Iris pigment epithelial cell (primary cell): ENCODE measurements around the gene SH2D6.
"Not testable (repeated sequence)": the region's sequence is repeated elsewhere in the genome, so short reads cannot be mapped to it uniquely, and the experiment has no call there.

ENCODE experiments used
- DNase-seq: peaks from one replicate; pipeline ENCODE4 v3.0.0-alpha.2; 2011; ENCODE audit warnings: low read depth

The SH2D6 gene

DNA sequence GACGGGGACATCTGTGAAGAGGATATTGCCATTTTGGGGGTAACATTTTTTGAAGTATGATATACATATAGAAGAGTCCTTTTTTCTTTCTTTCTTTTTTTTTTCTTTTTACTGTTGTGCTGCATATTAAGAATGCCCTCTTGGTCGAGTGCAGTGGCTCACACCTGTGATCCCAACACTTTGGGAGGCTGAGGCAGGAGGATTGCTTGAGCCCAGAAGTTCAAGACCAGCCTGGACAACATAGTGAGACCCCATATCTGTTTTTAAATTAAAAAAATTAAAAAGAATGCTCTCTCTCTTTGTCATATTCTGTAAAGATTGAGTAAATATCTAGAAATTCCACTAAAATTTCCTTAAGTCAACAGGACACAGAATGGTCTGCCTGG is 3.6 kb downstream of the SH2D6 start:
- DNase-seq: no peak

DNA sequence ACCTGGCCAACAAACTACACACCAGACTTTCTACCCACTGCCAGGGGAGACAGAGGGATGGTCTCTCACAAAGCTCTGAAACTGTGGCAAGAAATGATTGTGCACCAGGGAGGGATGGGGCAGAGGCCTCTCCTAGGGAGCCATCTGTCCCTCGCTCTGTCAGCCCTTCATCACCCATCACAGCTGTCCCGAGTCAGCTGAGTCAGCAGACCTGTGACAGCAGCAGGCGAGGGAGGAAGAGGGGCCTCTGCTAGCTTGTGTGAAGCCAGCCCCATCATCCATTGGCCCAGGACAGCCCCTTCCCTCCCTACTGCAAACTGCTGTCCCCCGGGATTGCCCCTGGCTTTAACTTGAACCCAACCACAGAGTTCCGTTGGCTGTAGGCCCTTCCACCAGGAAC is 5.0 kb downstream of the SH2D6 start:
- DNase-seq: no peak

DNA sequence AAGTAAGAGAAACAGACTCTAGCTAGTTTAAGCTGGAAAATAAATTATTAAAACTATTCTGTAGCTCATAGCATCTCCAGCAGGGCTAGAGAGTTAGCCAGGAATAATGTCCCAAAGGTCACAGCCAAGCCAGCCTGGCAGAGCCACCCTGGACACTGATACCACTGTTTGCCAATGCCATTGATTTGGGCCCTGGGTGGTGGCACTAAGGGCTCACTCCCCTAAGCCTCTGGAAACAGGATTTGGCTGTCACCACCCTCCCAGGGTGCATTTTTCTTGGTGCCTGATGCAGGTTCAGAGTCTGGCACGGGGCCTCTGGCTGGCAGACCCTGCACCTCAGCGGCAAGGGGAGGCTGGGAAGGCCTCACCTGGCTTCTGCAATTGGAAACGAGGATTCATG is 7.1 kb downstream of the SH2D6 start:
- DNase-seq: no peak

DNA sequence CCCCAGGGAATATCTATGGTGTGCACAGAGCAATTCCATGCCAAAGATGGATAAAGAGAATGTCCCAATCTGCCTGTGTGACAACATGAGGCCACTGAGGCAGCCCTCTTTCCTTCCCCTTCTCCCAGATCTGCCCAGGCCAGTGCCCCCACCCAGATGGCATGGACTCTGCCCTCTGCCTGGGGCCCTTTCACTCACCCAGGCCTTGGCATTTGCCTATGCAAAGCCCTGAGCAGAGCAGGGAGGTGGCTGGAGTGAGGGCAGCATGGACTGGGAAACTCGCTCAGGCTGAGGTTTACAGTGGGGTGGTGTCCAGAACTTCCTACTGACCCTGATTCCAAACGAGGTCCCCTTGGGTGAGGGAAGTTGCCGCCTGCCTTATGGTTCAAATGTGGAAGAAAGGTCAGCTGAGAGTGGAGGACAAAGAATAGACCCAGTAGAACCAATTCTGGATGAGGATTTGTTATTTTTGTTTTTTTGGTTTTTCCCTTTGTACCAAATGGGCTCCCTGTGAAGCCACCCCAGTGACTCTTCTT is 8.9 kb downstream of the SH2D6 start:
- no peak for DNase-seq

DNA sequence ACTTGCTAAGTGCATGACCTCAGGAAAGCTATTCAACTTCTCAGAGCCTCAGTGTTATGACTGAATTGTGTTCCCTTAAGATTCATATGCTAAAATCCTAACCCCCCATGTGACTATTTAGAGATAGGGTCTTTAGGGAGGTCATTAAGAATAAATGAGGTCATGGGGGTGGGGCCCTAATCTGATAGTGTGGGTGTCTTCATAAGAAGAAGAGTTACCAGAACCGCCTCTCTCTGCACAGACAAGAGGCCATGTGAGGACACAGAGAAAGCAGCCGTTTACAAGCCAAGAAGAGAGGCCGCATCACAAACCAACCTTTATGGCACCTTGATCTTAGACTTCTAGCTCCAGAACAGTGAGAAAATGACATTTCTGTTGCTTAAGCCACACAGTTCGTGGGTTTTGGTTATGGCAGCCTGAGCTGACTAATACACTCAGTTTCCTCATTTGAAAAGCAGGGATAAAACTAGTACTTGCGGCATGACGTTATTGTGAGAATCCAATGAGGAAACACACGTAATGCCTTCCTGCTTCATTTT is 9.9 kb downstream of the SH2D6 start:
- no peak for DNase-seq

DNA sequence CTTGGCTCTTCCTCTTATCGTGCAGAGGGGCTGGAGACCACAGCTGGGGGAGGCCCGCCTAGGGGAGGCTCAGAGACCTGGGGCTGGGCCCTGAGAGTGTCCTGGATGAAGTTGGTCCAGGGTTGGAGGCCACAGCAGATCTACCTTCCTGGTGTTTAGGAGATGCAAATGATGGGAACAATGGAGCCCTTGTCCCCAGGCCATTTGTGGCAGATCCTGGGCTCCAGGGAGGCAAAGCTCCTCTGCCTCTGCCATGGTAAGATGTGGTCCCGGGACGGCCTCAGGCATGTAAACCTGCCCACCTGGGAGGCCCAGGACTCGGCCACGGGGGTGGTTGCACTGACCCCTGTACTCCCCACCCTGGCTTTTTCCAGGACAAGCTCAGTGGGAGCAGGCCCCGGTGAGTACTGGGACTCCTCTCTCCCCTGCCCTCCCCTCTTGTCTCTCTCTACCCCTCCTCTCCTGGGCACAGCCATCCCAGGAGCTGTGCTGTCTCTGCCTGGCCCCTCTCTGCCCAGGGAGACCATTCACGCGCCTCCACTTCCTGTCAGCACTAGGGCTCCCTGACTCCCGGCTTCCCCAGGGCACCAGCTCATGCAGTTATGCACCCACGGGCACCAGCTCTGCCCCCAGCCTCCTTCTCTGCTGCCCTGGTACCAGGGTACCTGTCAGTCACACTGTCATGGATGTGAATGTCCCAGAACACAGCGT is 10.9 kb downstream of the SH2D6 start:
- DNase-seq: no peak

DNA sequence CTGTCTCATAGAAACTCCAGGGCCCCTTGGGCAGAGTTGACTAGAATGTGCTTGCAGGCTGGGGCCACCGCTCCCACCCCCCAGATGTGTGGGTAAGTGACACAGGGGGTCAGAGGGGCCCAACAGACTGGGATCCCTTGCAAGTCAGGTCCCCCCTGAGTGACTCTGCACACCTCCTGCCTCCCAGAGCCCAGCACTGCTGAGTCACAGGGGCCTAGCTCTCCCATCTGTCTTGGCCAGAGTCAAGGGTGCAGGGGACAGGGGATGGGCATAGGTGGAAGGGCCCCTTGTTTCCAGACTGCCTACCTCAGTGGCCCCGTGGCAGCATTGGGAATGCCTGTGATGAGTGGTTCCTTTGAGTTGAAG is 11.4 kb downstream of the SH2D6 start:
- DNase-seq: no peak

DNA sequence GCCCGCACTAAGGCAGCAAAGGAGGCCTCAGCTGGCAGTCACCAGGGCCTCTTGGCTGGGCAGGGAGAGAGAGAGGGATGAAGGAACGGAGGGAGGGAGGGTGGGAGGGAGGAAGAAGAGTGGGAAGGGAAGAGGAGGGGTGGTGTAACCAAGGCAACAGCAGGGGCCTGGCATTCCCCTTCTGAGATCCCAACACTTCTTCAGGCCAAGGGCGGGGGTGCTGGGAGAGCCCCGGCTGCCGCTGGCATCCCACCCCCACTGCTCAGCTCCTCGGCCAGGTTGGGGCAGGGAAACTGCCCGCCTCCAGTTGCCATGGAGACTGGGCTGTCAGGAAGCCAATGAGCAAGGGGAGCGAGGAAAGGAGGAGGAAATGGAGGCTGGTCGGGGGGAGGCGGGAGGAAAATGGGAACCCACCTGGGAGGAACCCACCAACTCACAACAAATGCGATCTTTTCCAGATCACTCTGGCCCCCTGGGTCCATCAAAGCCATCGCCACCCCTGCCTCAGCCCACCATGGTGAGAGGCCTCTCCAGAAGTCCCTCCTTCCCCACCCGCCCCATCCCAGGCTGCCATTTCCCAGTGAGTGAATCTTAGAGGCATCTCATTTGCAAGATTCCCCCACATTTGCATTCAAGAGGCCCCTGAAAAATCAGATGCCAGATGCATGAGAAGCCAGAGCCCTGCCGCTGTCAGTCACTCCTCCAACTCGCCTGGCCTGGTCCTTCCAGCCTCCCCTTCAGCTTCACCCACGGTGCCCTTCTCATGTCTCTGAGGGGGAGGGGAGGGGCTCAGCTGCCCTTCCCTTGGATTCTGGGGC is 12.4 kb downstream of the SH2D6 start:
- DNase-seq: no peak

DNA sequence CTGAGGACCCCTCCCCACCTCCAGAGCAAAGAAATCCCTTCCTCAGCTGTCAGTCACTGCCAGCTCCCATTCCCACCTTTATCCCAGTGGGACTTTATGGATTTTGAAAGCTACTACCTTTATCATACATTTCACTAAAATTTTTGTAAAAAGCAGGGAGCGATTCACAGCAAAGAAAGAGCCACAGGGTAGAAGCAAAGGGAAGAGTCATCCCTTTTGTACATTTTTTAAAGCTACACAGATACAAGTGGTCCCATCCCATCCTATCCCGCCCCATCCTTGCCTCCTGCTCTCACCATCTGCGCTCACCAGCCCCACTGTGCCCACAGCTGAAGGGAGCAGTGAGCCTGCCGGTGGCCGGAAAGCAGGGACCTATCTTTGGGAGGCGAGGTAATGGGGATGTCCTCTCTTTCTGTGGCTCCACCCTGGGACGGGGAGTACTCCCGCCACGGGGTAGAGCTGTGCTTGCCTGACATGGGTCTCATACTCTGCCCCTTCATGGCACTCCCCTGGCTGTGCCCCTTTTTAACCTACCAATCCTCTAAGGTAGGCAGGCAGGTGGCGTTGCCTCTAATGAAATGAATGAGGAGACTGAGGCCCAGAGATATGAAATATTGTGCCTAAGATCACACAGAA is 13.2 kb downstream of the SH2D6 start:
- no peak for DNase-seq

DNA sequence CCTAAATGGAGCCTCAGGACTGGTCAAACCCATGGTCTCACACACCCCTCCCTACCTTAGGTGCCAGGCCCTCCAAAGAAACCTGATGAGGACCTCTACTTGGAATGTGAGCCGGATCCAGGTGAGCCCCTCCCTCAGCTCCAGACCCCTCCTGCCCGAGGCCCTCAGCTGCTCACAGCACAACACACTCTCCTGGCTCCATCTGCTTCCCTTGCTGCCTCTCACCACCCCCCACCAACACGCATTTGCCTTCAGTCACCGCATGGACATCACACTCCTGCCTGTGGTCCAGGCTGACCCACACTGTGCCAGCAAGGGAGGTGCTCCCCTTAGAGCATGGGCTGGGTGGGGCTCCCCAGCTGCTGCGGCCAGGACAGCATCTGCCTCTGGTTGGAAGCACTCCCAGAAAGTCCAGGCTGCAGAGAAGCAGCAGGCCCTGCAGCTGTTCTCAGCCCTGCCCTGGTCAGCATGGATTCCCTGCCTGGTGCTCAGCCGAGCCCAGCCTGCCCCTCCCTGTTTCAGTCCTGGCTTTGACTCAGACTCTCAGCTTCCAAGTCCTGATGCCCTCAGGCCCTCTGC is 15.1 kb downstream of the SH2D6 start:
- peak; percentile 88 for DNase-seq

DNA sequence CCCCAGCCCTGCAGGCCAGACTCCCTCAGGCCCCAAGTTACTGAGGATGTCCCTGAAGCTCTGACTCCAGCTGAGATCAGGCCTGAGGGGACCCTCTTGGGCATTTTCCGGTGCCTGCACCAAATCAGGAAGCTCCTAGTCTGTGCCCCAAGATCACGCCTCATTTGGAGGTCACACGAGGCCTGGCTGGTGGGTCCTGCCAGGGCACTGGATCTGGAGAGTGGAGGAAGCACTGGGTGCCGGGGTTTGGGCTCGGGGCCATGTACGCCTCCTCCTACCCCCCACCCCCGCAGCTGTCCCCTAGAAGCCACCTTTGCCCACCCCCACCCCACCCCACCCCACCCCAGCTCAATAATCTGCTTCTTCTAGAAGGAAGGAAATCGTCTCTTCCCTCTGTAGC is 16.2 kb downstream of the SH2D6 start:
- no peak for DNase-seq

DNA sequence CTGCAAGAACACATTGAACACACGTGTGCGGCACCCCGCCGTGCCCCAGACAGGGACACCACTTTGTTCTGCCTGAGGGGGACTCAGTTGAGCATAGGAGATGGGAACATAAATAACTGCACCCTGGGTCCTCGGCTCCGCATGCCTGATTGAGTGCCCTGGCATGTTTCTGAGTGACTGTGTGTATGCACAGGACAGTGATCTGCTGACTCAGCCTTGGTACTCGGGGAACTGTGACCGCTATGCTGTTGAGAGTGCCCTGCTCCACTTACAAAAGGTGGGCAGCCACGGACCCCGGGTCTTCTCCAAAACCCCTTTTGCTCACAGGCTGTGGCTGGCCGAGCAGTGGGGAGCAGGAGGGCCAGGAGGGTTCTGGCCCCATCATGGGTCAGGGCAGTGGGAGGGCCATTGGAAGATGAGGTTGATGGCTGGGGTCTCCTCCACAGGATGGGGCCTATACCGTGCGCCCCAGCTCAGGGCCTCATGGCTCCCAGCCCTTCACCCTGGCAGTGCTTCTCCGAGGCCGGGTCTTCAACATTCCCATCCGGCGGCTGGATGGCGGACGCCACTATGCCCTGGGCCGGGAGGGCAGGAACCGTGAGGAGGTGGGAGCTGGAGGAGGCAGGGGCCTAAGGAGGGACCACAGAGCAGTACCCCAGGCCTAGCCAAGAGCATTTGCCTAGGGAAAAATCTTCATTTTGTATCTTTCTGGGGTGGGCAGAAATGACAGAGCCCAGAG is 16.9 kb downstream of the SH2D6 start:
- DNase-seq: no peak

DNA sequence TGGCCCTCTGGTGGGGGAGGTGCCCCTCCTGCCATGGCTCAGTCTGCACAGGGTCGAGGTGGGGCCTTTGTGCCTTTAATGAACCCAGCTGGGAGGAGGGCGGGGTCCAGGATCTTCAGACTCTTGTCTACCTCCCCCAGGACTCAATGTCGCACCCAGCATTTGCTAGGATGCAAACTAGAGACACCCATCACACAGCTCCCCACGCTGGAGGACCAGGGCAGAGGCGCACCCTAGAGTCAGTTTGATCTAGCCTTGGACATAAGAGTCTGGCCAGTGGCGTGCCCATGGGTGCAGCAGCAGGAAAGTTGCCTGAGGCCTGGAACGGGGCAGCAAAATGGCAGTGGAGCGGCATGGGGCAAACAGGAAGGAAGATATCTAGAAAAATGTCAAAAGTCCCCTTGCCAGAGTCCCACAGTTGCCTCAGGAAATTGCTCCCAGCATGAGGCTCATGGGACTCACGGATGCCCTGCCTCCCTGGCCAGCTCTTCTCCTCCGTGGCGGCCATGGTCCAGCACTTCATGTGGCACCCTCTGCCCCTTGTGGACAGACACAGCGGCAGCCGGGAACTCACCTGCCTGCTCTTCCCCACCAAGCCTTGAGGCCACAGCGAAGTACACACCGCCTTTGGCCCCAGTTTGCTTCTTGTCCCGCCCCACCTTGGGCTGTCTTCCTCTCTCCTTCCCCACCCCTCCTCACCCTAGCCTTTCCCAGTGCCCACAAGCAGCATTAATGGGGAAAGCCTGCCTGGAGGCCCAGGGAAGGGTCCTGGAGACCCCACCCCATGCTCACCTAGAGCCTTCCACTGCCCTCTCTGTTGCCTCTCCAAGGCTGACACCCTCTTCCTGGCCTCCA is 17.7 kb downstream of the SH2D6 start:
- DNase-seq: no peak

DNA sequence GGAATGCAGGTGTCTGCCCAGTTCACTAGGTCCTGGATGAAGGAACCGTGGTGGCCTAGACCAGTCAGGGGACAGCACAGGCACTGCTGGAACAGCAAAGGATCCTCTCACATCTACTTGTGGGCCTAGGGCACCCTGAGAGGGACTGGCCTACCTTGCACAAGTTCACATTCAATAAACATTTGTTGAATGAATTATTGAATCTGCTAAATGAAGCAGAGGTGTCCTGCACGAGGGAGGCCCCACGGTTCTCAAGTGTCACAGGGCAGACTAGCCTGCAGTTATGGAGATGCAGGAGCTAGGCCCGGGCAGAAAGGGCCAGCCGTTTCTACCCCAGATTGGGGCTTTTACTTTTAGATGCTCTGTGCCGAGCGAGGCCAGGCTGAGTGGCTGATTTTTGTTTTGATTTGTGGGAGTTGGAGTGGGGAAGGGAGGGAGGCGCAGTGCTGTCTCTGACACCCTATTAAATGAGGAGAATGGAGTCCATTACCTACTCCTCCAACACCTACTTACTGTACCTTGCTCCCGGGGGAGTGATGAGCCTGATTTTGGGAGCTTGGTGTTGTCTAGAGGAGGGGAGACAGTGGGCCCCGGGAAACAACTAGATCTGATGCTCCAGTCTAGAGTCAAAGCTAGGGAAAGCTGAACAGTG is 18.4 kb downstream of the SH2D6 start:
- DNase-seq: no peak

DNA sequence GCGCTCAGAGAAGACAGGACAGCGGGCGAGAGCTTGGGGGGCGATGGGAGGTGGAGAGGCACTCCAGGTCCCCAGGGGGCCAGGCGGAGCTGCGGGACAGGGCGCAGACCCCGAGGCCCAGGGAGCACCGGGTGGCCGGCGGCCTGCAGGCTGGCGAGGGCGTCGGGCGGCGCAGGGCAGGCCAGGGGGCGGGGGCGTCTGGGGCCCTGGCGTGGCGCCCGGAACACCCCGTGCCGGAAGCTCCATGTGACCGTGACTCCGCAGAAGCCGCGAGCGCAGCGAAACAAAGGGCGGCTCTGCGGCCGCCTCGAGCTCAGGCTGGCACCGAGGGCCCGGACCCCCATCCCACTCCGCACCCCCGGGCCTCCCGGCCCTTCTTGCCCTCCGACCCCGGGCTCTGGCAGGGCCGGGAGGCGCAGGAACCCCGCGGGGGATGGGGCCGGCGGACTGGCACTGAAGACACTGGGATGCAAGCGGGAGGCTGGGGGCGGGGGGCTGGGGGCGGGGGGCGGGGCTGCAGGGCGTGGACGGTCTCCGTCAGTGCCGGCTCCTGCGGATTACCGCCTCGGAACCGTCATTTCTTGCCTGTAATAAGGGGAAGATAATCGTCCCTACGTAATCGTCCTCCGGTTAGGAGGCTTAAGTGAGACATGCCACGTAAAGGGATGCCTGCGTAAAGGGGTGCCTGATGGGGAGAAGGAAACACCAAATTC is 19.1 kb downstream of the SH2D6 start:
- peak; percentile 89 for DNase-seq

DNA sequence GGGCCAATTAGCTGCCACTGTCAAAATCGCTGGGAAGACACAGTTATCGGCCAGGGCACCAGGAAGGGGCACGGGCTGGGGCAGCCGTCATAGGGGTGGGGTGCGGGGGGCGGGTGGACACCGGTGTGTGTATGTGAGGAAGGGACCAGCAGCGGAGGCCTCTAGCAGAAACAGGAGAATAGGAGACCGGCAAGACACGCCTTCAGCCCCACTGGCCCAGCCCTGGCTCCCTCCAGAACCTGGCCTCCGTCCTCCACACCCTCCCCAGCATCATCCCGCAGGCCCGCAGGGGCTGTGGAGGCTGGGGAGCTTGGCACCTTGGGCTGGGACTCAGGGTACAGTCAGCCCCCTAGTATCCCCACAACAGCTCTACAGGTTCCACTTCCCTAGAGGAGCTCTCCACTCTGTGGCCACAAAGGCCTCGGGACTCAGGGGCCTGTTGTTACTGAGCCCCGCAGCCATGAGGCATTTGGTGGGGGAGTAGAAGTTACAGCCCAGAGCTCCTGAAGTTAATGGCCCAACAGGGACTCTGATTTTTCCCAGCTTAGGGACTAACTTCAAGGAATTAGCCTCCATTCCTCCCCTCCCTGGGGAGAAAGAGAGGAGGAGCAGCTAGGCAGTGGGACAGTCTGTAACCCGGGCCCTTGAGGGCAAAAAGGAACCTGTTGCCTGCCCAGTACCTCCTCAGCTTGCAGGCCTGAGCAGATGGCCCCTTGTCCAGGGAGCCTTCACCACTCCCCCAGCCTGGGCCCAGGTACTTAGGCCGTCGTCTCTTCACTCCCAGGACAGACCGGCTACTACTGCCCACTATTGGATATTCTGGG is 19.9 kb downstream of the SH2D6 start:
- DNase-seq: no peak

DNA sequence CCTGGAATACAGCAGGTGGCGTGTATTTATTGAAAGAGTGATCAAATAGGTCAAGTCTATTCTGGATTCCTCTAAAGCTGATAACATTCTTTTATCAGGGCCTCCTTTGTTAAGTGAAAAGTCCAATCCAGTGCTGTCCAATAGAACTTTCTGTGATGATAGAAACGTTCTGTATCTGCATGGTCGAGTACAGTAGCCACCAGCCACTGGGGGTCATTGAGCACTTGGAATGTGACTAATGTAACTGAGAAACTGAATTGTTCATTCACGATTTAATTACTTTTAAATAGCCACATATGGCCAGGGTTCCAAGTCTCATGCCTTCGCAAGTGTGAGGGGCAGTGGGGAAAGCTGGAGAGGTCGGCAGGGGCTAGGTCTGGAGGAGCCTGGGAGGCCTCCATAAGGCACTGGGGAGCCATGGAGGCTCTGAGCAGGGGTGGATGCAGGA is 20.5 kb downstream of the SH2D6 start:
- no peak for DNase-seq

DNA sequence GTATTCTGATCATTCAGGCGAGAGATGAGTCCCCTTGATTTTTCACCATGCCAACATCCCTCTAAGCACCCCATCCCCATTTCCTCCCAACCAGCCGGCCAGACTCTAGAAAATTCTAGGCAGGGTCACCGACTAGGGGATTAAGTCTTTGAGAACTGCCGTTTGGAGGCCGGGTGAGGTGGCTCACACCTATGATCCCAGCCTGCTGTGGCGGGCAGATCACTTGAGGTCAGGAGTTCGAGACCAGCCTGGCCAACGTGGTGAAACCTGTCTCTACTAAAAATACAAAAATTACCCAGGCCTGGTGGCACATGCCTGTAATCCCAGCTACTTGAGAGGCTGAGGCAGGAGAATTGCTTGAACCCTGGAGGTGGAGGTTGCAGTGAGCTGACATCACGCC is 21.1 kb downstream of the SH2D6 start:
- not testable (repeated sequence) for DNase-seq

DNA sequence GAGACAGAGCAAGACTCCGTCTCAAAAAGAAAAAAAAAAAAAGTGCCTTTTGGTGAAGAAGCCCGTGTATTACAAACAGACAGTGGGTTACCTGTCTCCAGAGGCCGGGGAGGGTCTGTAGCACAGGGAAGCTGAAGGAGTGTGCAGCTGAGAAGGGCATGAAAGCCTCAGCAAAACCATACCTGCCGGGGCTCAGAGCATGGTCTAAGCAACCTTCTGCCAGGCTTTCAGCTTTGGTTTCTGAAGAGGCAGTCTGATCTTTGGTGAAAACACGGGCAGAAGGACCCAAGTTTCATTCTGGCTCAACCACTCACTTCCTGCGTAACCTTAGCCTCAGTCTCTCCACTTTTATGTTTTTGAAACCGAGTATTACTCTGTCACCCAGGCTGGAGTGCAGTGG is 21.5 kb downstream of the SH2D6 start:
- no peak for DNase-seq
